GM18520 (cell line): ENCODE data around the gene OLFML2A.

Experiments used
- ATAC-seq: cut with Tn5 transposase; IDR thresholded peaks from one replicate; pipeline ENCODE4 v1.9.1; 2021; ENCODE audit not compliant: unreplicated experiment

Gene OLFML2A

GRCh38 chr9:124794902-124795491 lies 18.1 kb downstream of the OLFML2A start:
- no peak for ATAC-seq

- ATAC-seq: no peak
Measured at GRCh38 chr9:124795881-124796431, 19.0 kb downstream of the OLFML2A start.

- ATAC-seq: no peak
Measured at GRCh38 chr9:124797343-124798103, 20.6 kb downstream of the OLFML2A start.

GRCh38 chr9:124799274-124800006 lies 22.5 kb downstream of the OLFML2A start:
- no peak for ATAC-seq

- no peak for ATAC-seq
Measured at GRCh38 chr9:124800306-124801259, 23.6 kb downstream of the OLFML2A start.

GRCh38 chr9:124801356-124801755 lies 24.4 kb downstream of the OLFML2A start:
- no peak for ATAC-seq

GRCh38 chr9:124802426-124802825 lies 25.5 kb downstream of the OLFML2A start:
- ATAC-seq: no peak

- no peak for ATAC-seq
Measured at GRCh38 chr9:124803911-124804310, 27.0 kb downstream of the OLFML2A start.

GRCh38 chr9:124805186-124805585 lies 28.3 kb downstream of the OLFML2A start:
- no peak for ATAC-seq

GRCh38 chr9:124808246-124808956 lies 31.5 kb downstream of the OLFML2A start:
- no peak for ATAC-seq

- ATAC-seq: no peak
Measured at GRCh38 chr9:124809211-124809610, 32.3 kb downstream of the OLFML2A start.

- no peak for ATAC-seq
Measured at GRCh38 chr9:124809741-124810500, 33.0 kb downstream of the OLFML2A start.

GRCh38 chr9:124810663-124811355 lies 33.9 kb downstream of the OLFML2A start:
- no peak for ATAC-seq

GRCh38 chr9:124812441-124812876 lies 35.5 kb downstream of the OLFML2A start:
- ATAC-seq: no peak

- ATAC-seq: no peak
Measured at GRCh38 chr9:124813041-124813440, 36.1 kb downstream of the OLFML2A start.

GRCh38 chr9:124813501-124814163 lies 36.7 kb downstream of the OLFML2A start:
- no peak for ATAC-seq

GRCh38 chr9:124814164-124814535 lies 37.2 kb downstream of the OLFML2A start:
- no peak for ATAC-seq

- ATAC-seq: no peak
Measured at GRCh38 chr9:124815601-124816000, 38.7 kb downstream of the OLFML2A start.
